HCT116 (cell line): ENCODE results near the gene NCF2. TPM values are rescaled to one million over a fixed set of nuclear protein-coding genes. Genes with fewer than 3 reads are reported as not detected.

ENCODE experiments used
- ATAC-seq: fragments of 200-7000 bp; cut with Tn5 transposase; 2 replicates; pipeline ENCODE4 v1.9.1; 2020; ENCODE audit warnings: mild to moderate bottlenecking, moderate library complexity
- BruUV-seq: library from RNA; stranded (reverse); fragments of 400-500 nt; replicated peaks from 2 replicates; lab custom pipeline; 2021; lab: Mats Ljungman, UMichigan
- CTCF ChIA-PET: fragments of 300-600 bp; sonication (Branson Sonifier 250); formaldehyde crosslinking; loops from one replicate; lab custom pipeline; 2021; ENCODE audit warnings: antibody characterized with exemption; lab: Charles Lee
- POLR2A ChIA-PET: fragments of 300-600, 350-600 bp; sonication (Branson Sonifier 250); formaldehyde crosslinking; loops from one replicate; lab custom pipeline; 2021; ENCODE audit warnings: antibody characterized with exemption; lab: Charles Lee
- RAD21 ChIA-PET, 2 experiments: fragments of 300-600 bp; sonication (Branson Sonifier 250); formaldehyde crosslinking; loops; one replicate each; lab custom pipeline; 2023; ENCODE audit warnings: low total read pairs in 2 of 2; ENCODE audit not compliant: uncharacterized antibody in 2 of 2, unreplicated experiment in 2 of 2, low non-redundant PET in 1 of 2; lab: Charles Lee
- DNase-seq: peaks from one replicate; pipeline ENCODE4 v3.0.0-alpha.2; 2010; ENCODE audit warnings: low read depth, low spot score
- H2AFZ ChIP-seq: fragments of 200-600 bp; shearing (Covaris generic), sonication (generic); 2 replicates; pipeline ENCODE4 v1.6.1; 2017; ENCODE audit warnings: low read depth, mixed run types, mixed read lengths, antibody characterized with exemption, low read length; ENCODE audit not compliant: poor library complexity, severe bottlenecking
- H3K27ac ChIP-seq: 2 replicates; pipeline ENCODE4 v1.5.1; 2012; ENCODE audit warnings: low read depth, low read length
- H3K27me3 ChIP-seq: fragments of 200-600 bp; sonication (generic); 2 replicates; pipeline ENCODE4 v1.6.1; 2016; ENCODE audit warnings: mixed run types, low read length, mixed read lengths; ENCODE audit not compliant: insufficient read depth
- H3K36me3 ChIP-seq, 2 experiments: fragments of 200-500 bp in 1 of 2; fragments of 200-600 bp in 1 of 2; sonication (Bioruptor generic) in 1 of 2; sonication (generic) in 1 of 2; 2 replicates each; pipeline versions ENCODE4 v1.5.1 to v1.6.1; 2014 to 2016; ENCODE audit warnings: low read length in 2 of 2, inconsistent platforms in 1 of 2, mixed read lengths in 1 of 2, mixed run types in 1 of 2; ENCODE audit not compliant: insufficient read depth in 2 of 2, control insufficient read depth in 1 of 2
- H3K4me1 ChIP-seq, 2 experiments: fragments of 200-600 bp in 1 of 2; sonication (generic) in 1 of 2; 2 replicates each; pipeline versions ENCODE4 v1.5.1 to v1.6.1; 2012 to 2017; ENCODE audit warnings: low read length in 2 of 2, inconsistent platforms in 1 of 2, mild to moderate bottlenecking in 1 of 2, mixed read lengths in 1 of 2, mixed run types in 1 of 2, moderate library complexity in 1 of 2; ENCODE audit not compliant: insufficient read depth in 2 of 2, control insufficient read depth in 1 of 2
- H3K4me2 ChIP-seq: fragments of 200-600 bp; sonication (generic); 2 replicates; pipeline ENCODE4 v1.6.1; 2017; ENCODE audit warnings: mixed run types, low read length, mixed read lengths
- H3K4me3 ChIP-seq, 2 experiments: fragments of 200-600 bp in 1 of 2; sonication (generic) in 1 of 2; replicated peaks in 1 of 2; 2 replicates each; pipeline ENCODE4 v1.5.1; 2011 to 2016; ENCODE audit warnings: low read length in 2 of 2, control low read depth in 1 of 2, low read depth in 1 of 2, mild to moderate bottlenecking in 1 of 2, mixed read lengths in 1 of 2, mixed run types in 1 of 2
- H3K79me2 ChIP-seq: fragments of 200-600 bp; sonication (generic); 2 replicates; pipeline ENCODE4 v1.6.1; 2017; ENCODE audit warnings: mild to moderate bottlenecking, mixed run types, low read length, moderate library complexity, mixed read lengths; ENCODE audit not compliant: insufficient read depth
- H3K9ac ChIP-seq: fragments of 200-600 bp; sonication (generic); 2 replicates; pipeline ENCODE4 v1.6.1; 2016; ENCODE audit warnings: low read length, mixed read lengths
- H3K9me2 ChIP-seq: fragments of 200-600 bp; sonication (generic), shearing (Covaris generic); 2 replicates; pipeline ENCODE4 v1.6.1; 2017; ENCODE audit warnings: mixed run types, mild to moderate bottlenecking, moderate library complexity; ENCODE audit not compliant: insufficient read depth
- H3K9me3 ChIP-seq, 2 experiments: fragments of 200-500 bp in 1 of 2; fragments of 200-600 bp in 1 of 2; sonication (Bioruptor generic) in 1 of 2; sonication (generic) in 1 of 2; 2 replicates each; pipeline ENCODE4 v1.6.1; 2014 to 2017; ENCODE audit warnings: low read length in 2 of 2, mixed read lengths in 2 of 2, inconsistent platforms in 1 of 2, low read depth in 1 of 2, mild to moderate bottlenecking in 1 of 2, mixed run types in 1 of 2, moderate library complexity in 1 of 2; ENCODE audit not compliant: control insufficient read depth in 1 of 2, insufficient read depth in 1 of 2
- H4K20me1 ChIP-seq: fragments of 200-600 bp; sonication (generic), shearing (Covaris generic); 2 replicates; pipeline ENCODE4 v1.6.1; 2017; ENCODE audit warnings: mixed run types, mild to moderate bottlenecking, moderate library complexity; ENCODE audit not compliant: insufficient read depth
- CBX3 ChIP-seq: IDR thresholded peaks from 2 replicates; pipeline ENCODE4 v1.6.1; 2012; ENCODE audit warnings: low read depth
- CEBPB ChIP-seq: IDR thresholded peaks from 2 replicates; pipeline ENCODE4 v1.6.1; 2012; ENCODE audit warnings: low read depth
- EGR1 ChIP-seq: IDR thresholded peaks from 2 replicates; pipeline ENCODE4 v1.6.1; 2012; ENCODE audit warnings: low read depth
- FOSL1 ChIP-seq: IDR thresholded peaks from 2 replicates; pipeline ENCODE4 v1.6.1; 2012; ENCODE audit warnings: low read depth
- POLR2A ChIP-seq: IDR thresholded peaks from 2 replicates; pipeline ENCODE4 v1.7.0; 2011; ENCODE audit warnings: borderline replicate concordance; ENCODE audit not compliant: insufficient read depth, insufficient read length; ENCODE audit errors: extremely low read depth
- RAD21 ChIP-seq: IDR thresholded peaks from 2 replicates; pipeline ENCODE4 v1.6.1; 2012; ENCODE audit warnings: low read depth, mild to moderate bottlenecking
- SIN3A ChIP-seq: IDR thresholded peaks from 2 replicates; pipeline ENCODE4 v1.6.1; 2012; ENCODE audit warnings: low read depth
- SP1 ChIP-seq: IDR thresholded peaks from 2 replicates; pipeline ENCODE4 v1.6.1; 2012; ENCODE audit warnings: low read depth
- ZNF274 ChIP-seq: fragments of 200-500 bp; sonication (Bioruptor generic); IDR thresholded peaks from 2 replicates; pipeline ENCODE4 v1.6.1; 2014; ENCODE audit warnings: mild to moderate bottlenecking, low read depth, low read length, inconsistent platforms
- intact Hi-C: fragments of 100-400 bp; cut with micrococcal nuclease; formaldehyde crosslinking; loops from 2 replicates; pipeline ENCODE4 v1.10.0; 2022
- total RNA-seq: library from RNA; stranded (reverse); gene quantifications from one replicate; pipeline ENCODE4 v1.2.1, GENCODE V29; 2021; ENCODE audit not compliant: unreplicated experiment

The NCF2 gene
- total RNA-seq, 1 experiment from 2014 or later = 0.25 TPM

- Histone ChIP-seq H3K4me3 (peak overlapping the region; percentile 79 to 81), H4K20me1 (peaks cover 6% of the 10 kb centered on the region; the same call in 1 of the 2 replicates), H3K9me2 (no peaks in the 10 kb centered on the region), H3K9ac (peak overlapping the region; percentile 71), H3K27me3 (no peaks in the 10 kb centered on the region), H2AFZ (no peak overlapping the region), H3K9me3 (no peaks in the 10 kb centered on the region), H3K79me2 (peaks cover 36% of the 10 kb centered on the region), H3K4me1 (peaks cover 6 to 22% of the 10 kb centered on the region in 2 experiments; a peak in 3 of 4 replicates), H3K36me3 (peaks cover 16 to 17% of the 10 kb centered on the region in 2 experiments; a peak in 3 of 4 replicates), H3K27ac (peak overlapping the region; percentile 85), H3K4me2 (peak overlapping the region; percentile 91)
- POLR2A ChIA-PET = interaction anchor here (0.6 kb wide), 1 partner anchor 744 kb away, joined by 3 read pairs; no protein-coding TSS in a partner anchor
- CTCF ChIA-PET = interaction anchor here (0.9 to 1.7 kb wide), 7 partner anchors 9 to 353 kb away, joined by 4 to 7 read pairs (median 5); no protein-coding TSS in a partner anchor
- RAD21 ChIA-PET = no interaction called here
- BruUV-seq = TSS peak; percentile 59
- intact Hi-C loops = loop anchor here (5.0 kb wide), 2 partner anchors 162 to 283 kb away; partner anchors contain the start of gene SMG7
- ATAC-seq = no peak
- TF ChIP-seq CEBPB (no peak), SP1 (no peak), ZNF274 (no peak), EGR1 (no peak), RAD21 (no peak), SIN3A (no peak), CBX3 (no peak), FOSL1 (no peak), POLR2A (no peak)
- TF ChIP-seq, all 23 proteins: peak for 0
- DNase-seq = no peak
Measured at GRCh38 chr1:183634429-183635065, 44.3 kb upstream of the NCF2 start.
